Fibroblast of the aortic adventitia (primary cell): ENCODE measurements around the gene HSD3B7. TPM values are rescaled to one million over a fixed set of nuclear protein-coding genes. Genes with fewer than 3 reads are reported as not detected.

Source experiments
- DNase-seq: peaks from one replicate; pipeline ENCODE4 v3.0.0-alpha.2; 2010; ENCODE audit warnings: low read depth
- H3K4me3 ChIP-seq: 2 replicates; pipeline ENCODE4 v1.5.1; 2011; ENCODE audit warnings: low read depth, mild to moderate bottlenecking, control low read depth, low read length, moderate library complexity
- total RNA-seq: library from RNA; depleted of rRNA; stranded (reverse); fragments of >200 nt; gene quantifications from 2 replicates; pipeline ENCODE4 v1.2.3, GENCODE V29; 2012; ENCODE audit warnings: low replicate concordance
- TF ChIP-seq, protein P1 (sequence below): IDR thresholded peaks from 2 replicates; pipeline ENCODE4 v1.5.1; 2011; ENCODE audit warnings: mild to moderate bottlenecking, low read length, control low read depth, inconsistent platforms; ENCODE audit not compliant: insufficient read depth

HSD3B7 gene
- total RNA-seq, 1 donor = 60.9 TPM

DNA sequence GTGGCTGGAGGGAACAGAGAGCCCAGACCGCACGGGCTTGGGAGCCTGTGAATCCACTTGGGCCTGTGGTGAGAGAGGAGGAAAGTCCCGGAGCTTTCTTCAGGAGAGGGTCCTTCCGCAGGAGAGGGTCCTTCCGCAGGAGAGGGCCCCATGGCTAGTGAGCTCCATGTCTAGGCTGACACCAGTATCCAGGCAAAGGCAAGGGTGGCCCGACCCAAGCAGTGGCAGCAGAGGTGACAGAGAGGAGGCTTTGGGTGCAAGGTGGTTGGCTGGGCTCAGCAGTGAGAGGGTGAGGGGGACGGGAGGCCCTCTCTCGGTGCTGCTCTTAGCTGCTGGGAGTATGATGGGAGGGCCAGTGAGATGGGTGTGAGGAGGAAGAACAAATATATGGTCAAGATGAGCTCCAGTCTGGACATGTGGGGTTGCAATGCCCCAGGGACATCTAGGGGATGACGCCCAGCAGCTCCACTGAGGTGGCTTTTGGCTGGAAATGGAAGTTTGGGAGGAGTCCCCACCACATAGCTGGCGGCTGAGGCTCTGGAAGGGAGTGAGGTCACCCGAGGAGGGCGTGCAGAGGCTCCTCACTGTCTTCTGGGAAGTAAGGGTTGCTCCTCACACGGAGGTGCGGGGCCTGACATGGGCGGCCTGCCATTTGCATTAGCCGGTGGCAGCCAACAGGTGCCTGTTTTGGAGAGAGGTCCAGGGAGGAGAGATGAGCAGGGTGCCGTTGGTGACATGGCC, 2.3 kb upstream of the HSD3B7 start:
- peak; percentile 69 for DNase-seq
- TF ChIP-seq, protein P1, sequence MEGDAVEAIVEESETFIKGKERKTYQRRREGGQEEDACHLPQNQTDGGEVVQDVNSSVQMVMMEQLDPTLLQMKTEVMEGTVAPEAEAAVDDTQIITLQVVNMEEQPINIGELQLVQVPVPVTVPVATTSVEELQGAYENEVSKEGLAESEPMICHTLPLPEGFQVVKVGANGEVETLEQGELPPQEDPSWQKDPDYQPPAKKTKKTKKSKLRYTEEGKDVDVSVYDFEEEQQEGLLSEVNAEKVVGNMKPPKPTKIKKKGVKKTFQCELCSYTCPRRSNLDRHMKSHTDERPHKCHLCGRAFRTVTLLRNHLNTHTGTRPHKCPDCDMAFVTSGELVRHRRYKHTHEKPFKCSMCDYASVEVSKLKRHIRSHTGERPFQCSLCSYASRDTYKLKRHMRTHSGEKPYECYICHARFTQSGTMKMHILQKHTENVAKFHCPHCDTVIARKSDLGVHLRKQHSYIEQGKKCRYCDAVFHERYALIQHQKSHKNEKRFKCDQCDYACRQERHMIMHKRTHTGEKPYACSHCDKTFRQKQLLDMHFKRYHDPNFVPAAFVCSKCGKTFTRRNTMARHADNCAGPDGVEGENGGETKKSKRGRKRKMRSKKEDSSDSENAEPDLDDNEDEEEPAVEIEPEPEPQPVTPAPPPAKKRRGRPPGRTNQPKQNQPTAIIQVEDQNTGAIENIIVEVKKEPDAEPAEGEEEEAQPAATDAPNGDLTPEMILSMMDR = no peak
- H3K4me3 ChIP-seq = no peak overlapping the region

DNA sequence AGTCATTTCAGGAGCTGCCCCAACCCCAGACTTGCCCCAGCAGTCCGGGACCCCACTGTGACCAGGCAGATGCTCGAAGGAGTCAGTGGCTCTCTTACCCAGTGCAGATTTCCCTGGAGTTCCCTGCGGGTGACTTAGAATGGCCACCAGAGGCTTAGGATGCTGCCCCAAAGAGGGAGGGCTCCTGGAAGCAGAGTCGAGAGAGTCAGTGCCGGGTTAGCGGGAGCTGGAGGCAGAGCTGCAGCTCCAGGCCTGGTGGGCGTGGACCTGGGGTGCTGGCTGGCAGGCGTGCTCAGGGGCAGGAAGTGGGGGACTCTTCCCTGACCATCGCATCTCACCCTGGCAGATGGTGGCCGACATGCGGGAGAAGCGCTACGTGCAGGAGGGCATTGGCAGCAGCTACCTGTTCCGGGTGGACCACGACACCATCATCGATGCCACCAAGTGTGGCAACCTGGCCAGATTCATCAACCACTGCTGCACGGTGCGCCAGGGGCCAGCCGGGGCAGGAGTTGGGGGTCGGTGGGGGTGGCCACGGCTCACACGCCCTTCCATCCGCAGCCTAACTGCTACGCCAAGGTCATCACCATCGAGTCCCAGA, 1.6 kb upstream of the HSD3B7 start:
- TF ChIP-seq, protein P1 = no peak
- DNase-seq = no peak
- H3K4me3 ChIP-seq = no peak overlapping the region

DNA sequence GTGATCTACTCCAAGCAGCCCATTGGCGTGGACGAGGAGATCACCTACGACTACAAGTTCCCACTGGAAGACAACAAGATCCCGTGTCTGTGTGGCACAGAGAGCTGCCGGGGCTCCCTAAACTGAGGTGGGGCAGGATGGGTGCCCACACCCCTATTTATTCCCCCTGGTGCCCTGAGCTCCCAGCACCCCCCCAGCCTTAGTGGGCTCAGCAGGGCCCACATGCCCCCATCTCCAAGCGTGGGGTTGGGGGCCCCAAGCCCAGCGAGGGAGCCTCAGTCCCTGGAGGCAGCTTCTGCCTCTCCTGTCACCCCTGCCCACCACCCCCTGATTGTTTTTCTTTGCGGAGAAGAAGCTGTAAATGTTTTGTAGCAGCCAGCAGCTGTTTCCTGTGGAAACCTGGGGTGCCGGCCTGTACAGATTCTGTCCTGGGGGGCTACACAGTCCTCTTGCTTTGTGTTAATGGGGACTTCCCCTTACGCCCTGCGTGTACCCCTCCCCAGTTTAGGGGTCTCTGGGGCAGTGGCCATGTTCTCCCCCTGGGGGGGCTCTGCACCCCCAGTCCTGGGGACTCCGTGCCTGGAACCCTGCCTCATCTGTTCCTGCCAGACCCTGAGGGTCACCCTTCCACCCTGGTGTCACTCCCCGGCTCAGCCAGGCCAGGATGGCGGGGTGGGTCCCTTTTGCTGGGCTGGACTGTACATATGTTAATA, 953 bp upstream of the HSD3B7 start:
- H3K4me3 ChIP-seq = no peak overlapping the region
- no peak for DNase-seq
- TF ChIP-seq, protein P1 = no peak

DNA sequence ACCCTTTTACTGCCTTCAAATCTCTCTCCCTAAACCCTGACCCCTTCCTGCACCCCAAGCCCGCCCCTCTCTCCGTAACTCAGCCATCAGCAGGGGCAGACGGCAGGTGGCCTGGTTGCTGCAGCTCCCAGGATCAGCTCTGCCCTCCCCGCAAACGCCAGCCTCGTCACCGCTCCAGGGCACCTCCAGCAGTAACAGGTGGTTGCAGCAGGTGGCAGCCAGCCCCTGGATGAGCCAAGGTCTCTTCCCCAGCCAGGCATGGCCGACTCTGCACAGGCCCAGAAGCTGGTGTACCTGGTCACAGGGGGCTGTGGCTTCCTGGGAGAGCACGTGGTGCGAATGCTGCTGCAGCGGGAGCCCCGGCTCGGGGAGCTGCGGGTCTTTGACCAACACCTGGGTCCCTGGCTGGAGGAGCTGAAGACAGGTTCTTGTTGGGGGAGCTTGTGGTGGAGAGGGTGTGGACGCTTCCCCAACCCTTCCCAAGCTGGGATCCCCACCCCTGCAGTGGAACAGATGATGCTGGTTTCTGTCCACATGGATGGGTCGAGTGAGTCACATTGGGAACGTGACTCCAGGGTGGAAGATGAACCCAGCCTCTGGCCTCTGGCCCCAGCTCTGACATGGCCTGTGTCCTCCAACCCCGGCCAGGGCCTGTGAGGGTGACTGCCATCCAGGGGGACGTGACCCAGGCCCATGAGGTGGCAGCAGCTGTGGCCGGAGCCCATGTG, 558 bp downstream of the HSD3B7 start:
- TF ChIP-seq, protein P1 = no peak
- peak overlapping the region; percentile 74 for H3K4me3 ChIP-seq
- peak; percentile 16 for DNase-seq

DNA sequence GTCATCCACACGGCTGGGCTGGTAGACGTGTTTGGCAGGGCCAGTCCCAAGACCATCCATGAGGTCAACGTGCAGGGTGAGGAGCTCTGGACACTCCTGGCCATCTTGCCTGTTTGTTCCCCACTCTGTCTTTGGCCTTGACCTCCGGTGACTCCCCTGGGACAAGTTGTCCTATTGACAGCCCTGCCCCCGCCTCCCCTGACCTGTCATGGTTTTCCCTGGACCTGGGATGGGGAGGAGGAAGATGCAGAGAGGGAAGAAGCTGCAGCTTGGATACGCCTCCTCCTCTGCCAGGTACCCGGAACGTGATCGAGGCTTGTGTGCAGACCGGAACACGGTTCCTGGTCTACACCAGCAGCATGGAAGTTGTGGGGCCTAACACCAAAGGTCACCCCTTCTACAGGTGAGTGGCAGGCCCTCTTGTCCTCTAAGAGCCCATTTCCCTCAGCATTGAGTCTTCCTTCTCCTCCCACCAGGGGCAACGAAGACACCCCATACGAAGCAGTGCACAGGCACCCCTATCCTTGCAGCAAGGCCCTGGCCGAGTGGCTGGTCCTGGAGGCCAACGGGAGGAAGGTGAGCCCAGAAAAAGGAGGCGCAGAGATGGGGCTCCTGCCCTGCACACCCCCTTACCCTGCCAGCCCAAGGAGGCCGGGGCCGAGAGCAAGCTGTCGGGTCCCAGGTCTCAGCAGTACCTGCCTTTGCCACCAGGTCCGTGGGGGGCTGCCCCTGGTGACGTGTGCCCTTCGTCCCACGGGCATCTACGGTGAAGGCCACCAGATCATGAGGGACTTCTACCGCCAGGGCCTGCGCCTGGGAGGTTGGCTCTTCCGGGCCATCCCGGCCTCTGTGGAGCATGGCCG, 1.4 kb downstream of the HSD3B7 start:
- DNase-seq = no peak
- TF ChIP-seq, protein P1 = no peak
- peak overlapping the region; percentile 74 for H3K4me3 ChIP-seq
